ENCODE data around the gene PTCH2. TPM values are rescaled to one million over a fixed set of nuclear protein-coding genes. Genes with fewer than 3 reads are reported as not detected.

Gene PTCH2
- total RNA-seq, 2 experiments from 2014 or later: 0.13 to 0.97 TPM

GRCh38 chr1:44803312-44804095 lies 39.5 kb downstream of the PTCH2 start:
- POLR2A ChIA-PET: interaction anchor here (1.2 to 8.3 kb wide), 5 partner anchors 11 to 80 kb away, joined by 5 to 130 read pairs (median 59); partner anchors contain the start of genes RNU5D-1 and RPS8
- peaks cover 65% of the 10 kb centered on the region for H3K4me1 Mint-ChIP-seq (ENCODE audit: low read depth)

GRCh38 chr1:44803062-44803311 lies 40.1 kb downstream of the PTCH2 start:
- peak overlapping the region; percentile 87 for H3K27ac Mint-ChIP-seq
- ChIA-PET CTCF (interaction anchor here (0.5 to 1.1 kb wide), 2 partner anchors 16 to 71 kb away, joined by 3 read pairs; no protein-coding TSS in a partner anchor), POLR2A (interaction anchor here (1.1 to 8.3 kb wide), 6 partner anchors 9 to 80 kb away, joined by 4 to 130 read pairs (median 36); partner anchors contain the start of genes RNU5D-1 and RPS8)
- H3K36me3 Mint-ChIP-seq (ENCODE audit: low read depth): peaks cover 54% of the 10 kb centered on the region
- H3K4me1 Mint-ChIP-seq (ENCODE audit: low read depth): peaks cover 60% of the 10 kb centered on the region
- intact Hi-C loops (cut with micrococcal nuclease): loop anchor here (10.0 kb wide), 1 partner anchor 502 kb away; no protein-coding TSS in a partner anchor
- no peaks in the 10 kb centered on the region for H3K27me3 Mint-ChIP-seq
- DNase-seq: no peak
- no peak for ATAC-seq
- no peaks in the 10 kb centered on the region for H3K9me3 Mint-ChIP-seq
- peak overlapping the region; percentile 84 for H3K4me3 Mint-ChIP-seq
- TF ChIP-seq CTCF (IDR thresholded peaks at IDR 0.05): no peak

More at GRCh38 chr1:44803312-44804095, 39.5 kb downstream of the PTCH2 start:
- DNase-seq (no peak), ATAC-seq (no peak)
- TF ChIP-seq CTCF (IDR thresholded peaks at IDR 0.05): no peak
- Mint-ChIP-seq H3K4me3 (peak overlapping the region; percentile 84), H3K36me3 (ENCODE audit: low read depth) (peaks cover 54% of the 10 kb centered on the region), H3K27me3 (no peaks in the 10 kb centered on the region), H3K27ac (peak overlapping the region; percentile 87), H3K9me3 (no peaks in the 10 kb centered on the region)
- intact Hi-C loops (cut with micrococcal nuclease): loop anchor here (10.0 kb wide), 1 partner anchor 501 kb away; no protein-coding TSS in a partner anchor
- CTCF ChIA-PET: interaction anchor here (1.1 kb wide), 1 partner anchor 15 kb away, joined by 3 read pairs; no protein-coding TSS in a partner anchor

GRCh38 chr1:44802306-44803061 lies 40.6 kb downstream of the PTCH2 start:
- intact Hi-C loops (cut with micrococcal nuclease): loop anchor here (10.0 kb wide), 1 partner anchor 502 kb away; no protein-coding TSS in a partner anchor
- ChIA-PET CTCF (interaction anchor here (0.5 to 1.1 kb wide), 2 partner anchors 16 to 71 kb away, joined by 3 read pairs; no protein-coding TSS in a partner anchor), POLR2A (interaction anchor here (1.1 to 8.3 kb wide), 6 partner anchors 10 to 79 kb away, joined by 4 to 130 read pairs (median 36); partner anchors contain the start of genes RNU5D-1 and RPS8)
- ATAC-seq: no peak
- H3K27me3 Mint-ChIP-seq: no peaks in the 10 kb centered on the region
- H3K9me3 Mint-ChIP-seq: no peaks in the 10 kb centered on the region
- H3K4me3 Mint-ChIP-seq: peak overlapping the region; percentile 84
- peak; percentile 42 for DNase-seq
- H3K36me3 Mint-ChIP-seq (ENCODE audit: low read depth): peaks cover 54% of the 10 kb centered on the region
- peak overlapping the region; percentile 87 for H3K27ac Mint-ChIP-seq
- H3K4me1 Mint-ChIP-seq (ENCODE audit: low read depth): peaks cover 55% of the 10 kb centered on the region
- TF ChIP-seq CTCF (IDR thresholded peaks at IDR 0.05): no peak

GRCh38 chr1:44801491-44802305 lies 41.4 kb downstream of the PTCH2 start:
- H3K4me1 Mint-ChIP-seq (ENCODE audit: low read depth): peaks cover 47% of the 10 kb centered on the region
- no peaks in the 10 kb centered on the region for H3K27me3 Mint-ChIP-seq
- peak overlapping the region; percentile 87 for H3K27ac Mint-ChIP-seq
- peak overlapping the region; percentile 84 for H3K4me3 Mint-ChIP-seq
- DNase-seq (peak; percentile 56), ATAC-seq (peak; percentile 3)
- TF ChIP-seq CTCF (IDR thresholded peaks at IDR 0.05): no peak
- intact Hi-C loops (cut with micrococcal nuclease): loop anchor here (10.0 kb wide), 1 partner anchor 503 kb away; no protein-coding TSS in a partner anchor
- ChIA-PET POLR2A (interaction anchor here (1.1 to 8.3 kb wide), 12 partner anchors 7 to 78 kb away, joined by 4 to 130 read pairs (median 30); partner anchors contain the start of genes BEST4, BTBD19, DYNLT4 and RNU5D-1), CTCF (interaction anchor here (1.6 to 3.4 kb wide), 5 partner anchors 11 to 54 kb away, joined by 4 to 15 read pairs (median 12); partner anchors contain the start of gene BEST4)
- peaks cover 49% of the 10 kb centered on the region for H3K36me3 Mint-ChIP-seq (ENCODE audit: low read depth)
- H3K9me3 Mint-ChIP-seq: no peaks in the 10 kb centered on the region
